Measurements from ENCODE around the gene MICOS13. TPM values are rescaled to one million over a fixed set of nuclear protein-coding genes. Genes with fewer than 3 reads are reported as not detected.
A peak's percentile ranks its signal among the peaks of the same experiment; 100 is the strongest.

The MICOS13 gene
- total RNA-seq (ENCODE audit: low replicate concordance): 42.2 and 50.0 TPM in 2 replicates
- long read RNA-seq, transcript C19orf70-201 (4 exons, 896 nt): major isoform, 10 of 13 reads
- long read RNA-seq, partial matches to known transcripts: 1 of 13 reads
- long read RNA-seq, other reads (novel, unspliced or antisense): 1 of 13 reads

- Mint-ChIP-seq H3K9me3 (no peaks in the 10 kb centered on the region), H3K27ac (peak within 1 kb of the TSS; percentile 99), H3K27me3 (peaks cover 3% of the 10 kb centered on the region), H3K4me3 (peak within 1 kb of the TSS; percentile 99), H3K4me1 (ENCODE audit: unreplicated experiment) (peaks cover 9% of the 10 kb centered on the region), H3K36me3 (no peaks in the 10 kb centered on the region)
- TF ChIP-seq CTCF (conservative IDR thresholded peaks at IDR 0.05): peak; percentile 9
- peak; percentile 97 for DNase-seq (ENCODE audit: extremely low spot score, unreplicated experiment)
Measured at GRCh38 chr19:5680437-5681368, at the start of gene MICOS13, which contains the start of gene HSD11B1L. TSS of gene MICOS13 (minus strand) at chr19:5680516. CDS start at chr19:5680486, 30 bp downstream. TSS of gene HSD11B1L (plus strand) at chr19:5681027. CDS start at chr19:5684833, 3,806 bp downstream.

DNA sequence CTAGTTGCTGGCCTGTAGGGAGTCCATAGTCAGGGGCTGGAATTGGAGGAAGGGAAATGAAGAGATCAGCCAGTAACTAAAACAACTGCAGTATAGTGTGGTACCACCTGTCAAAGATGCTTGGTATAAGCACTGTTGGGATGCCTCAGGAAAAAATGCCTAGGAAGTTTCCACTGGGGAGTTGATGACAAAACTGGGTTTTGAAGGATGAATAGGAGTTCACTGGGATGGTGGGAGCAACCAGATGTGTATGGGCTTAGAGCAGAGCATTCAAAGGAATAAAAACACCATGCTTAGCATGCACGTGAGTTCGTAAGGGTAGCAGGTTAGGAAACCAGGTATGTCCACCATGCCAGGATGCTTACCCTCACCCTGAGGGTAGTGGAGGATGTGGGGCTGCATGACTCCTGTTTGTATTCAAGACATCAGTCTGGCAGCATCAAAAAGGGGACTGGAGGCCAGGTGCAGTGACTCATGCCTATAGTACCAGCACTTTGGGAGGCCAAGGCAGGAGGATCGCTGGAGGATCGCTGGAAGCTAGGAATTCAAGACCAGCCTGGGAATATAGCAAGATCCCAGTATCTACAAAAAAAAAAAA is 47.2 kb upstream of the MICOS13 start:
- Mint-ChIP-seq H3K4me3 (no peak overlapping the region), H3K27ac (no peak overlapping the region), H3K9me3 (no peaks in the 10 kb centered on the region), H3K4me1 (ENCODE audit: unreplicated experiment) (no peaks in the 10 kb centered on the region), H3K36me3 (no peaks in the 10 kb centered on the region), H3K27me3 (peaks cover 3% of the 10 kb centered on the region)
- no peak for TF ChIP-seq CTCF (conservative IDR thresholded peaks at IDR 0.05)
- DNase-seq (ENCODE audit: extremely low spot score, unreplicated experiment): no peak

- no peaks in the 10 kb centered on the region for H3K36me3 Mint-ChIP-seq
- H3K9me3 Mint-ChIP-seq: no peaks in the 10 kb centered on the region
- DNase-seq (ENCODE audit: extremely low spot score, unreplicated experiment): peak; percentile 99
- peak within 1 kb of the TSS; percentile 95 for H3K4me3 Mint-ChIP-seq
- H3K27ac Mint-ChIP-seq: peak within 1 kb of the TSS; percentile 98
- TF ChIP-seq CTCF (conservative IDR thresholded peaks at IDR 0.05): peak; percentile 88
- H3K4me1 Mint-ChIP-seq (ENCODE audit: unreplicated experiment): peaks cover 10% of the 10 kb centered on the region
- H3K27me3 Mint-ChIP-seq: peaks cover 3% of the 10 kb centered on the region
Measured at GRCh38 chr19:5719961-5720790, 39.9 kb upstream of the MICOS13 start, which contains the start of the genes CATSPERD and LONP1. TSS of gene CATSPERD (plus strand) at chr19:5720637. CDS start at chr19:5720738, 101 bp downstream. TSS of gene LONP1 (minus strand) at chr19:5720146. CDS start at chr19:5720132, 14 bp downstream.

- Mint-ChIP-seq H3K9me3 (no peaks in the 10 kb centered on the region), H3K27ac (peak overlapping the region; percentile 98), H3K36me3 (no peaks in the 10 kb centered on the region), H3K4me3 (peak overlapping the region; percentile 95), H3K27me3 (no peaks in the 10 kb centered on the region), H3K4me1 (ENCODE audit: unreplicated experiment) (peaks cover 10% of the 10 kb centered on the region)
- TF ChIP-seq CTCF (conservative IDR thresholded peaks at IDR 0.05): peak; percentile 21
- no peak for DNase-seq (ENCODE audit: extremely low spot score, unreplicated experiment)
Measured at GRCh38 chr19:5719274-5719960, 39.1 kb upstream of the MICOS13 start.
